ENCODE data around the gene INAVA.
"Not testable (repeated sequence)": the region's sequence is repeated elsewhere in the genome, so short reads cannot be mapped to it uniquely, and the experiment has no call there.

The INAVA gene

DNA sequence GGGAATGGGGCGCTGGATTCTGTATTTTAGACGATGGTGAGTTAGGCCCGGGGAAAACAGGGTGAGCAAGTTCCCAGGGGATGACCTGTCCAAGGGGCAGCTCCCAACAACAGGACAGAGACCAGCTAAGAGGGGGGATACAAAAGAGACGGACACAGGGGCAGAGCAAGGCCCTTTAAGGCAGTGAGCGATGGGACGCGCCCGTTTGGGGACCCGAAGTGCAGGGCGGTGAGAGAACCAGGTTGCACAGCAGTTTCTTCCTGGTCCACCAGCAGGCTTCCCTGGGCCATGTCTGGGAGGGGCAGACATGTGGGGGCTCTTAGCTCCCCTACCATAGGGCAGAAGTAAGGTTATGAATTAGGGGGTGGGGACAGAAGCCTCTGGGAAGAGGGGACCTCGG is 22.0 kb downstream of the INAVA start:
- H3K4me3 ChIP-seq (ENCODE audit: low read depth, low read length): no peak overlapping the region

DNA sequence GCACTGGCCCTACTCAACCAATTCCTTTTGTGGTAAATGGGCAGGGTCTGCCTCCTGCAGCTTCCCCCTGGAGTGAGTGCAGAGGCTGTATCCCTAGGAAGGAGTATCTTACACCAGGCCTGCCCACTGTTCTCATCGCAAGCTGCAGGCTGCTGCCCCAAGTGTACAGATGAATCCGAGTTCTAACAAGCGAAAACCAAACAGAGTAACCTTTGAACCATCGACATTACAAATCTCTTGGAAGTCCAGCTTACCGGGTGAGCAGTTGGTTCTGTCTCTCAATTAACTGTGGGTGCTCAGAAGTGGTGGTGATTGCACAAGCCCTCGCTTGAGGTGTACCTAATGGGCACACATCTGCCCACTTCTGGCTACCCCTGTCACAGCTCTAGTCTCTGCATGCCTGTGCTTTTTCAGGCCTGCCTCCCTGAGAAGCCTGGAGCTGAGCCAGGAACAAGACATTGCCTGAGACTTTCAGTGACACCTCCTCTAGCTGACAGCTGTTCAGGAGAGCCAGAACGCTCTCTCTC is 22.7 kb downstream of the INAVA start:
- no peak overlapping the region for H3K4me3 ChIP-seq (ENCODE audit: low read depth, low read length)

DNA sequence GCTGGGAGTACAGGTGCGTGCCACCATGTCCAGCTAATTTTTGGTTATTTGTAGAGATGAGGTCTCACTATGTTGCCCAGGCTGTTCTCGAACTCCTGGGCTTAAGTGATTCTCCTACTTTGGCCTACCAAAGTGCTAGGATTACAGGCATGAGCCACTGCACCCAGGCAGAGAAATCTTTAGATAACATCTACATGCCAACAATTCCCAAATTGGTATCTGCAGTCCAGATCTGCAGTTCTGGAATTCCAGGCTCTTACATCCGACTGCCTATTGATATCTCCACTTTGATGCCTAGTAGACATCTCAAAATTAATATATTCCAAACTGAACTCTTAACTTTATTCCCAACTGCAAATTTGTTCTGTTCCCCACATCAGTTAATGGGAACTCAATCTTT is 23.3 kb downstream of the INAVA start:
- H3K4me3 ChIP-seq (ENCODE audit: low read depth, low read length): no peak overlapping the region

DNA sequence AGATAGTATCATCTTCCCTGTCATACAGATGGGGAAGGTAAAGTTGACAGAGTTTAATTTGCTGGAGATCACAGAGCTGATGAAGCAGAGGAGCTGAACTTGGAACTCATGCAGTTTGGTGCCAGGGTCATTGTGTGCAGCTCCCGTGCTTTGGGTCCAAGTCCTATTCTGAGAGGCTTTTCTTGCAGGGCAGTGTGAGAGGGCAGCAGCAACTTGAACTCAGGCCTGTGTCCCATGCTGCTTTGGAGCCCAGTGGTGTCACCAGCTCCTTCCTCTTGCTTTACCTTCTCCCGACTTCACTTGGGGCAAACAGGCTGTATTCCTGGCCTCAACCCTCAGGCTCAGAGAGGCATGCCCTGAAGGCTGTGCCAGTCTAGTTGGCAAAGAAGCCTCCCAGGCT is 24.7 kb downstream of the INAVA start:
- H3K4me3 ChIP-seq (ENCODE audit: low read depth, low read length): no peak overlapping the region

DNA sequence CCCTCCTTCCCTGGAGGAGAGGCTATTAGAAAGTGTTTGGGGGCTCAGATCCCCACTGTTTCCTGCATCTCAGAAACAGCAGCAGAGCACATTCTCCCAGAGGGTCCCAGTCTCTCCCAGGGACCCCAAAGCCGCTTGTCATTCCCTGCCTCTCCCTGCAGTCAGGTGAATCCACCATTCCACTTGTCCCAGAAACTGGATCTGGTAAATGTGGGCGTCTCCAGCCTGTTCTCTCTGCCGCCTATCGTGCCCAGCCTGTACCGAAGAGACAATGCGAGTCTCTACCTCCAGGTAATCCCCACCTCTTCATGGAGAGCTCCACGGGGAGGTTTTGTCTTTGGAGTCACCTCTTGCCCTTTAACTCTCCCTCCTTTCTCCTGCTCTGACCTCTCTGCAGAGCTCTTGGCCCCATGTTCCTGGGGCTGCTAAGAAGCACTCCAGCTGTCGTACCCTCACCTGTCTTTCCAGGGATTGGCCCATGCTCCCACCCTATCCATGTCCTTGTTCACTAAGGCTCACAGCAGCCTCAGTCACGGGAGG is 26.9 kb downstream of the INAVA start:
- H3K4me3 ChIP-seq (ENCODE audit: low read depth, low read length): no peak overlapping the region

DNA sequence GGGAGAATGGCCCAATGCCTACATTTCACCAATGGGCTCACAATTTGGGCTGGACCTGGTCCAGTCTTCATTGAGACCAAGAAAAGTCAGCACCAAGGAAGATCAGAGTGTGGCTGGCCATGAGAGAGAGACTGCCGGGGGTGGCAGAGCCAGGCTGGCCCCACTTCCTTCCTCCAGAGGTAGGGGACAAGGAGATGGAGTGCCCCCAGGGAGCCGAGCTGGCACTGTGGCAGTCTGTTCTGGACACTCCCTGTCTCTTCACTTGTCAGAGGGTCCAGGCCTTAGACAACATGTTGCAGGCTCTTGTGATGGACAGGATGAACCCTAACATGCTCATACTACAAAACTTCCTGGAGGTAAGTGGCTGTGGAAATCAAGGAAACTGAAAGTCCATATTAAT is 27.7 kb downstream of the INAVA start:
- H3K4me3 ChIP-seq (ENCODE audit: low read depth, low read length): no peak overlapping the region

DNA sequence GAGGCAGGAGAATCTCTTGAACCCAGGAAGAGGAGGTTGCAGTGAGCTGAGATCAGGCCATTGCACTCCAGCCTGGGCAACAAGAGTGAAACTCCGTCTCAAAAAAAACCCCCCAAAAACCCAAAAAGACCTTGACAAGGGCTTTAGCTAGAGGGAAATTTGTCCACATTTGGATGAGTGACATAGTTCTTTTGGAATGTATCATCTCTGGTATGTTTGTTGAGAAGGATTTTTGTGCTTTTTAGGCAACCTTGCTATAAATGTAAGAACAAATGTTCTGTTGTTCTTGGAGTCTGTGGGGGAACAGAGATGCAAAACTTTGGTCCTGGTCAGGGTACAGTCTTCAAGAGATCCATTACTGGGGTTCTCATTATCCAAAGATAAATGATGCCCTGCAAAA is 28.9 kb downstream of the INAVA start:
- no peak overlapping the region for H3K4me3 ChIP-seq (ENCODE audit: low read depth, low read length)

DNA sequence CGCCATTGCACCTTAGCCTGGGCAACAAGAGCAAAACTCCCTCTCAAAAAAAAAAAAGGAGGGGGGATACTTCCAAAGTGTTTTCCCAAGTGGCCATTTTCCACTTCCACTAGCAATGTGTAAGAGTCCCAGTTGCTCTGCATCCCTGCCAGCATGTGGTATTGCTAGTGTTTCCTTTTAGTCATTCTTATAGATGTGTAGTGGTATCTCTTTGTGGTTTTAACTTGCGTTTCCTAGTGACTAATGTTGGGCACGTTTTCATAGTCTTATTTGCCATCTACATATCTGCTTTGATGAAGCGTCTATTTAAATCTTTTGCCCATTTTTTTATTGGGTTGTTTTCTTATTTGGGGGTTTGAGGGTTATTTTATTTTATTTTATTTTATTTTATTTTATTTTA is 31.1 kb downstream of the INAVA start:
- no peak overlapping the region for H3K4me3 ChIP-seq (ENCODE audit: low read depth, low read length)

DNA sequence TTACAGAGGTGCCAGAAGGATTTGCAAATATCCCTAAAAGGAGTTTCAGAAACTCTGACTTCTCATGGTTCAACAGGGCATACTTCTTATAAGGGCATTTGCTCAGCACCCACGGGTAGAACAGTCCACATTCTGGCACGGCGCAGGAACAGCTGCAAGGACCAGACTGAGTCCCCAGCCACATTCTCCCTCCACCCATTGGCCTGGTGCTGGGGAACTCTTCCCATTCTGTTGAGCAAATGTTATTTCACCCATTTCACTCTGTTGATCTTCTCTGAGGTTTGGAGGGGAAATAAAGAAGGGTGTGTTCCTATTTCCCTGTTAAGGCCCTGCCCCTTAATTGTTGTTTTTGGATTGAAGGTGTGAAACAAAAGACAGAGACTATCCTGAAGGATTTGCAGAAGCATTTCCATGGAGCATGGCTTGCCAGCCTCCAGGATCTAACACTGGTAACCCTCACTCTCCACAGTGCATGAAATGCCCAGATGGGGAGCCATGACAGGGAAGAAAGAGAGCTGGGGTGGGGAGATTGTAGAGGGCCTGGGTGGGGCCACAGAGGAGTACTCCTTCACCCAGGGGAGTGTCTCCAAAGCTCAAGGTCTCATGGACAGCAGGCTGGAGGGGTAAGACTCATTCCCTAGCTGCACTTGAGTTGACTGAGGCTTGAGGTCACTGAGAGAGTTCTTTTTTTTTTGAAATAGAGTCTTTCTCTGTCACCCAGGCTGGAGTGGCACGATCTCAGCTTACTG is 35.0 kb downstream of the INAVA start:
- H3K4me3 ChIP-seq (ENCODE audit: low read depth, low read length): no peak overlapping the region

DNA sequence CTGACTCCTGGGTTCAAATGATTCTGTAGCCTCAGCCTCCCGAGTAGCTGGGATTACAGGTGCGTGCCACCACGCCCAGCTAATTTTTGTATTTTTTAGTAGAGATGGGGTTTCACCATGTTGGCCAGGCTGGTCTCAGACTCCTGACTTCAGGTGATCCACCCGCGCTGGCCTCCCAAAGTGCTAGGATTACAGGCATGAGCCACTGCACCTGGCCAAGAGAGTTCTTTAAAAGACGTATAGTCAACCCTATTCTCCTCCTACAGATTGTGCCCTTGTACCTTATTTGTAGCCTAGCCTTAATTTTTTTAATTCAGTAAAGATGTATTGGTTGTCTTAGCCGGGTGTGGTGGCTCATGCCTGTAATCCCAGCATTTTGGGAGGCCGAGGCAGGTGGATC is 35.6 kb downstream of the INAVA start:
- not testable (repeated sequence) for H3K4me3 ChIP-seq (ENCODE audit: low read depth, low read length)

DNA sequence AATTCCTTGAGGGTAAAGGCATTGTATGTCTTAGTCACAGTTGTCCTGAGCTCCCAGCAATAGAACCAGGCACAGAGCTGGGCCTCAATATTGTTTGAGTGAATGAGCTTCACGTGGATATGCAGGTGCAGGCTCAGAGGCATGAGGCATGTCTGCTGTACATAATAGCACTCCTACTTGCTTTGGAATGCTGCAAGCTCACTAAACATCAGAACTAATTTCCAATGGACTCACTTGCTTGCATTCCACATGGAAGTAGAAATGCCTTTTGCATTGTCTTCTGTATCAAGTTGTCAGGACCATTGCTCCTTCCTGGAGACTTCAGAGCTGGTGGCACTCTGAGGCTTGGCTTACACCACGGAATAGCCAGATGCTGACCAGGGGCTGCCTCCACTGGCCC is 37.1 kb downstream of the INAVA start:
- no peak overlapping the region for H3K4me3 ChIP-seq (ENCODE audit: low read depth, low read length)

DNA sequence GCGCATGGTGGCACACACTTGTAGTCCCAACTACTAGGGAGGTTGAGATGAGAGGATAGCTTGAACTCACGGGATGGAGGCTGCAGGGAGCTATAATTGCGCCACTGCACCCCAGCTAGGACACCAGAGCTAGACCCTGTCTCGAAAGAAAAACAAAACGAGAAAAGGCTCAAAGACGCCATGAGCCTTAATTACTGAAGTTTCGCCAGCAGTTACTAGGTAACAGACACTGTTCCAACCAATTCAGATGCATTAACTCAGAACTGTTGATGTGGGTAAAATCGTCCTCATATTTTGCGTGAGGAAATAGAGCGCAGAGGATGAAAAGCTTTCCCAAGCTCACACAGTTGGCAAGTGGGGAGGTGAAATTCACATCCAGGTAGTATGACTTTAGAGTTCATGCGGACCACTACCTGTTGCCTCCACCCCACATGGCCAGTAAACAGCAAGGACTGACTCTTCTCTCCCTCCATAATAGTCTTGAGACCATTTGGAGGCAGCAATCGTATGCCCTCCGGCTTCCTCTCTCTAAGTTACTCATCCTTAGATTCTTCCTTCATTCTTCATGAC is 40.1 kb downstream of the INAVA start:
- no peak overlapping the region for H3K4me3 ChIP-seq (ENCODE audit: low read depth, low read length)

DNA sequence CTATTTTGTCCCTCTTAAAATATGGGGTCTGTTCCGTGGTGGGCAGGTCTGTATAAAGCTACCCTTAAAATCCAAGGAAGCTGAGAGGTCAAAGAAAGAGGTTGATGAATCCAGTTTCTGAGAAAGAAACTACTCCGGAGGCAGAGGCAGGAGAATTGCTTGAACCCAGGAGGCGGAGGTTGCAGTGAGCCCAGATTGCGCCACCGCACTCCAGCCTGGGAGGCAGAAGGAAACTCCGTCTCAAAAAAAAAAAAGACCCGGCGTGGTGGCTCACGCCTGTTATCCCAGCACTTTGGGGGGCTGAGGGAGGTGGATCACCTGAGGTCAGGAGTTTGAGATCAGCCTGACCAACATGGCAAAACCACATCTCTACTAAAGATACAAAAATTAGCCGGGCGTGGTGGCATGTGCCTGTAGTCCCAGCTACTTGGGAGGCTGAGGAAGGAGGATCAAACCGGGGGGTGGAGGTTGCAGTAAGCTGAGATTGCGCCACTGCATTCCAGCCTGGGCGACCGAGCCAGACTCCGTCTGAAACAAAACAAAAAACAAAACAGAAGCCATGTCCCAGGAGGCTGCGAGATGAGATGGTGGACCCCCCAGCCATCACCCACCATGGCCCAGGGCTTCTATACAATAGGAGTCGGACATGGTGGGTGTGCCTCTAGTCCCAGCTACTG is 40.7 kb downstream of the INAVA start:
- H3K4me3 ChIP-seq (ENCODE audit: low read depth, low read length): not testable (repeated sequence)

DNA sequence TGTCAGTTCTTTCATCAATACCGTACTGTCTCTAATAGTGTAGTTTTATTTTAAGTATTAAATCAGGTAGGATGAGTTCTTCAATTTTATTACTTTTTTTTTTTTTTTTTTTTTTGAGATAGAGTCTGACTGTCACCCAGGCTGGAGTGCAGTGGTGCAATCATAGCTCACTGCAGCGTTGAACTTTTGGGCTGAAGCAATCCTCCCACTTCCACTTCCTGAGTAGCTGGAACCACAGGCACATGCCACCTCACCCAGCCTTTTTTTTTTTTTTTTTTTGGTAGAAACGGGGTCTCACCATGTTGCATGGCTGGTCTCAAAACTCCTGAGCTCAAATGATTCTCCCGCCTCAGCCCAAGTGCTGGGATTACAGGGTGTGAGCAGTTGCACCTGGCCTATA is 44.3 kb downstream of the INAVA start:
- H3K4me3 ChIP-seq (ENCODE audit: low read depth, low read length): no peak overlapping the region

DNA sequence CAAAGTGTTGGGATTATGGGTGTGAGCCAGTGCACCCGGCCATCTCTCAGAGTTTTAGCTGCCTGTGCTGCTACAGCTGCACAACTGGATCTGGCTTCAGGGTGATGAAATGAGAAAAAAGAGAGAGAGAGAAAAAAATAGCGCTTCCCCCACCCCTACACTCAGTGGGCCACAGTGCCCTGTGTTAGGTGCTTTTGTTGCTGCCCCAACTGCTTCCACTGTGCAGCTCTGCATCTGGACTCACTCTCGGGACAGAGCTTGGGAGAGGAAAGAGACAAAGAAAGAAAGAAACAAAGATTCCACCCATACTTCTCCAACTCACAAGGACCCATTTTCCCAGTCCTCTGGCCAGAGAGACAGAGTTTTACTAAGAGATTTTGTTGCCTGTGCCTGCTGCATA is 50.4 kb downstream of the INAVA start:
- no peak overlapping the region for H3K4me3 ChIP-seq (ENCODE audit: low read depth, low read length)

DNA sequence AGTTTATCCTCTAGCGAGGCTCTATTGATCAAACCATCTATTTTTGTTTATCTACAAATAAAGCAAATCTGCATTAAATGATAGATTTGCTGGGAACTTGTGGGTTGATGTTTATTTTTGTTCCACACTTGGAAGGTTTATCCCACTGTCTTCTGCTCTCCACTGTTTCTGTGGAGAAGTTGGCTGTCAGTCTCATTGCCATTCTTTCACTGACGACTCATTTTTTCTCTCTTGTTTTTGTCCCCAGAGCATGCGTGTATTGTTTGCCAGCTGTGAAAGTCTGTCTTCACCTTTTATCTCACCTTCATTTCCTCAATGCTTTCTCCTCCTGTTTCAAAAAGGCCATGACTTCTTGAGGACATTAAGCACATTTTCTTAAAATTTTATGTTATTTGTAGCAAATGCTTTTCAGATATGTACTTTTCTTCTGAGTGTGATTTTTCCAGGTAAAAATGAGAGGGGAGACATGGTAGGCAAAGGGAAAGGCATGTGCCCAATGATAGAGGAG is 52.4 kb downstream of the INAVA start:
- no peak overlapping the region for H3K4me3 ChIP-seq (ENCODE audit: low read depth, low read length)

DNA sequence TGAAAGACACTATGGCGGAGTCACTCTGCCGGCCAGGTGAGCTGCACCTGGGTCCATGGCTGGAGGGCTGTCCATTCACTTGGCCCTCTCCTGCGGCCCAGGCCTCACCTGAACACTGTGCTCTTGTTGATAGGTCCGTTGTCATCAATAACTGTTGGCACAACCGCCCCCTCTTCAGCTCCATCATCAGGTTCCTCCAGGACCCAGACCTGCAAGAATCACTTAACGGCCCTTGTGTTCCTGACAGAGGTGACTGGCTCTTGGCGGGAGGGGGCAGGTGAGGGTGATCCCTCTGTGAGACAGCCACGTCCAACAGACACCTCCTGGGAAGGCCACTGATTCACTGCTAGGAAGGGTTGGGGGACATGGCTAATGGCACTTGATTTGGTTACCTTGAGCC is 54.9 kb downstream of the INAVA start:
- H3K4me3 ChIP-seq (ENCODE audit: low read depth, low read length): no peak overlapping the region

DNA sequence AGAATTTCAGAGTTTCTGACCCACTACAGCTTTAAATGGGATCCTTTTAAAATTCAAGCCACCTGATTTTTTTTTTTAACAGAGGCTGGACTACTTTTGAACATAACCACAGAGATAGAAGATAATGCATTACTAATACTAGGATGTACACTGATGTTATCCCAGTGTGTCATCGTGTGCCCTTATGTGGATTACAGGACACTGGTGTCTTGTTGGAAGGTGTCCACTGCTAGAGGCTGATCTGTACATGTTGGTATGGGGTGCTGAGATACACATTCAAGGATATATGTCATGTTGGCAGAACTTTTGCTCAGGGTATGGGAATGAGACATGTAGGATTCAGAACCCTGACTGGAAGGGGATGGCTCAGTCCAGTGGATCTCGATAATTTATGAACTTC is 56.3 kb downstream of the INAVA start:
- H3K4me3 ChIP-seq (ENCODE audit: low read depth, low read length): no peak overlapping the region

DNA sequence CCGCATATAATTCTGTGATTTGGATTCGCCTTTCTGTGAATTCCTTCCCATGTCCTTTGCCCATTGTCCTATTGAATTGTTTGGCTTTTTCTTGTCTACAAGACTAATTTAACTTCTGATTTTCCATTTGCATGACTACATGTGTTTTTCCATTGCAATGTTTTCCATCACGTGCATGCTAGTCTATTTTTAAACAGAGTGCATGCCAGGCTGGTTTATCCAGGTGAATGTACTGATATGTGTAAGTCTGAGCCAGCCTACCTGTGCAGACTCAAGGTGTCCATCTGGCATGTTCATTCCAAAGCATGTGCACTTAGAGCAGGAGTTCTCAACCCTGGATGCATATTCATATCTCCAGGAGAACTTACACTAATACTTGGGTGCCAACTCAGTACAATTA is 59.7 kb downstream of the INAVA start:
- H3K4me3 ChIP-seq (ENCODE audit: low read depth, low read length): no peak overlapping the region

DNA sequence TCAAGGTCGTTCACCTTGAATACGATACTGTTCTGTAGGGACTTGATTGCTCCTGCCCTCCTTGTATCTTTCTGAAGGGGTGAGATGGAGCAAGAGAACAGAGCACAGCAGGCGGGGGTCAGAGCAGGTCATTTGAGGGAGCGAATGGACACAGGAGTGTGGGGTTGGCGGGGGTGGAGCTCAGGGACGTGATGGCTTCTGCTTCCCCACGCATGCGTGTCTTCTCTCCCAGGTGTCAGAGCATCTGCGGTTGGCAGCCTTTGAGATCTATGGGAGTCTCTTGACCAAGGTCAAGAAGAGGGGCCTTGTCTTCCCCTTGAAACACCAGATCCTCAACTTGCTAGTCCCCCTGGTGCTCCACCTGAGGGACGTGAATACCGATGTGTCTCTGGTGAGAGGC is 63.9 kb downstream of the INAVA start:
- H3K4me3 ChIP-seq (ENCODE audit: low read depth, low read length): no peak overlapping the region

DNA sequence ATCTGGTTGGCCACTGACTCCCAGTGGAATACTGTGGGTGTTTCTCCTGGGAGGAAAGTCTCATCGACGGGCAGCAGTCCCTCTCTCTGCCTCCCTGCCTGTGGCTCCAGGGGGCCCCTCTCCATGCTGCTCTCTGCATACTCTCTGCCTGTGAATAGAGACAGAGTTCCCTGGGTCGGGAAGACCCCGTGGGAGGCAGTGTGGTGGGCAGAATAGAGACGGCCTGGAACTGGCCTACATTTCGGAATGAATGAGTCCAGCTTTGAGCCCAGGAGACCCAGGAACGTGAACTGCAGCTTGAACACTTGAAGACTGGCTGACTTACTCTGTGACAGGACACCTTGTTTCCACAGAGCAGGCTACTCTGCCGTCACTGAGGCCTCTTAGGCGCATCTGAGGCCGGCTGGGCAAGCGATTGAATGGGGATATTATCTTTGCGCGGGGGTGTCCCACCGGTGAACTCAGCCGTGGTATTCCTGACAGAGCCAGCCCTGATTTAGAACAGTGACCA is 64.8 kb downstream of the INAVA start:
- H3K4me3 ChIP-seq (ENCODE audit: low read depth, low read length): no peak overlapping the region

All from iPS-11a (cell line).